ENCODE data around the gene OPHN1.

DNA sequence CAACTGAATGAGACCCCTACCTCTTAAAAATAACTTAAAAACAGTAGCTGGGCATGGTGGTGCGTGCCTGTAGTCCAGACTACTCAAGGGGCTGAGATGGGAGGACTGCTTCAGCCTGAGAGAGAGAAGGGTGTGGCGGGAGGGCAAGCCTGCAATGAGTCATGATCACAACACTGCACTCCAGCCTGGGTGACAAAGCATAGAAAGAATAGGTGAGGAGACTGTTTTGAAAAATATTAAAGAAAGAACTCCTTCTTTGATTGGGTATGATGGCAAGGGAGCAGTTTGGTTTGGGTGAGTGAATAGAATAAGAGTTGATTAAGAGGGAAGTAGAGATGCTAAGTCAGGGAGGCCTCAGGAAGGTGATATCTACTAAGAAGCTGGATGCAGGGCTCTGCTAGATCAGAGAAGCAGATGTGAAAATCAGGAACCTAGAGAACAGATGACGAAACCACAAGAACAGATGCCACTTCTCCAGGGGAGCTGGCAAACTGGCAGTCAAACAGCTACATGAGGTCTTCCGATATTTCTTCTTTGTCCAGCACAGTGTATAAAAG lies 318.6 kb downstream of the OPHN1 start:
- TF ChIP-seq CTCF (conservative IDR thresholded peaks at IDR 0.05; ENCODE audit: low read depth, low read length) (no peak), EZH2 (IDR thresholded peaks at IDR 0.05; ENCODE audit: borderline replicate concordance, low read depth, low read length, poor library complexity, severe bottlenecking) (no peak)

Data from A673 (cell line).